ENCODE data around the gene RYR2.
"Not testable (repeated sequence)": the region's sequence is repeated elsewhere in the genome, so short reads cannot be mapped to it uniquely, and the experiment has no call there.

Gene RYR2

DNA sequence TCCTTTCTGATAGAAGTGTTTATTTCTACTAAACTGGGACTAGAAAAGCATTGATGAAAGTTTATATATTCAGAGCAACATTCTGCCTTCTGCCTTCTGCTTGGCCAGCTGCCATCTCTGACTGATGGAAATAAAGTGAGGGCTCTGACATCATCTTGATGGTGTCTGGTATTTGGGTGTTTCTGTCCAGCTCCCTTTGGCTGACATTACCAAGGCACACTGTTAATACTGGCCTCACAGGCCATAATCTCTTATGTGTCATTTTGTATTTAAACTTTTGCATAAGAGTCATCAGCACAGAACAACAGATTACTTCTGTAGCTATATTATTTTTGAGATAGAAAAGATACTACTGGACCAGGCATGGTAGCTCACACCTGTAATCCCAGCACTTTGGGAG lies 216.9 kb downstream of the RYR2 start:
- TF ChIP-seq, protein P1, sequence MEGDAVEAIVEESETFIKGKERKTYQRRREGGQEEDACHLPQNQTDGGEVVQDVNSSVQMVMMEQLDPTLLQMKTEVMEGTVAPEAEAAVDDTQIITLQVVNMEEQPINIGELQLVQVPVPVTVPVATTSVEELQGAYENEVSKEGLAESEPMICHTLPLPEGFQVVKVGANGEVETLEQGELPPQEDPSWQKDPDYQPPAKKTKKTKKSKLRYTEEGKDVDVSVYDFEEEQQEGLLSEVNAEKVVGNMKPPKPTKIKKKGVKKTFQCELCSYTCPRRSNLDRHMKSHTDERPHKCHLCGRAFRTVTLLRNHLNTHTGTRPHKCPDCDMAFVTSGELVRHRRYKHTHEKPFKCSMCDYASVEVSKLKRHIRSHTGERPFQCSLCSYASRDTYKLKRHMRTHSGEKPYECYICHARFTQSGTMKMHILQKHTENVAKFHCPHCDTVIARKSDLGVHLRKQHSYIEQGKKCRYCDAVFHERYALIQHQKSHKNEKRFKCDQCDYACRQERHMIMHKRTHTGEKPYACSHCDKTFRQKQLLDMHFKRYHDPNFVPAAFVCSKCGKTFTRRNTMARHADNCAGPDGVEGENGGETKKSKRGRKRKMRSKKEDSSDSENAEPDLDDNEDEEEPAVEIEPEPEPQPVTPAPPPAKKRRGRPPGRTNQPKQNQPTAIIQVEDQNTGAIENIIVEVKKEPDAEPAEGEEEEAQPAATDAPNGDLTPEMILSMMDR (IDR thresholded peaks at IDR 0.05) = no peak
- DNase-seq (ENCODE audit: low spot score) = no peak
- H3K27ac ChIP-seq = peak overlapping the region; percentile 49 to 69
- H3K4me3 ChIP-seq = no peak overlapping the region

DNA sequence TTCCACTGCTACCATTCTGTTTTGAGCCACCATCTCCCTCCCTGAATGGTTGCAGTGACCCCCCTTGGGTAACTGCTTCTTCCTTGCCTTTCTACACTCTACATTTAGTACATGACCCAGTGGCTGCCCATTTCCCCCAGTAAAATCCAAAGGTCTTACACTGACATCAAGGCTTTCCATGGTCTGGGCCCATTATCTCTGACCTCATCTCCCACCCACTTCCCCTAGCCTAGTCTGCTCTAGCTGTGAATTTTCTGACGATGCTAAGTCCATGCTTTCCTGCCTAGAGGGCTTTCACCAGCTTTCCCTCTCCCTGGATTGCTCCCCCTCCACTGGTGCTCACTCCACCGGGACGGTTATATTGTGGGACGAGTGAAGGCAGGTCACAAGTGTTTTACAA lies 219.2 kb downstream of the RYR2 start:
- Histone ChIP-seq H3K4me3 (no peak overlapping the region), H3K27ac (no peak overlapping the region)
- no peak for DNase-seq (ENCODE audit: low spot score)
- TF ChIP-seq, protein P1 (IDR thresholded peaks at IDR 0.05) = no peak

DNA sequence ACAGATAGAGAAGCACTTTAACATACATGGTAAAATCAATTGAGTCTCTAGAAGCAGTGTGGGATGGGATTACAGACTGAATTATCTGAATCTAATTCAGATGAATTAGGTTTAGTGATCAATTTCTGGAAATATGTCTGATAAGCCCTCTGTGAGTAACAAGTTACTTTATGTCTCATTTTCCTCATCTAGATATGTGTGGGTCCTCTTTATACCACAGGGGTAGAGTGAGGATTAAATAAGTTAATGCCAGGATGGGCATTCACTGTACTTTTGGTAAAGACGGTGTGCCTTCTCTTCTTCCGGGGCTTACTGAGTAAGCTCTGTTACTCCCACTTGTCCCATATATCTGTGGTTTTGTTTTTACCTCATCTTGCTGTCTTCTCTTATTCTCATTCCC lies 225.8 kb downstream of the RYR2 start:
- DNase-seq (ENCODE audit: low spot score) = no peak
- TF ChIP-seq, protein P1 (IDR thresholded peaks at IDR 0.05) = no peak
- Histone ChIP-seq H3K27ac (no peak overlapping the region), H3K4me3 (no peak overlapping the region)

DNA sequence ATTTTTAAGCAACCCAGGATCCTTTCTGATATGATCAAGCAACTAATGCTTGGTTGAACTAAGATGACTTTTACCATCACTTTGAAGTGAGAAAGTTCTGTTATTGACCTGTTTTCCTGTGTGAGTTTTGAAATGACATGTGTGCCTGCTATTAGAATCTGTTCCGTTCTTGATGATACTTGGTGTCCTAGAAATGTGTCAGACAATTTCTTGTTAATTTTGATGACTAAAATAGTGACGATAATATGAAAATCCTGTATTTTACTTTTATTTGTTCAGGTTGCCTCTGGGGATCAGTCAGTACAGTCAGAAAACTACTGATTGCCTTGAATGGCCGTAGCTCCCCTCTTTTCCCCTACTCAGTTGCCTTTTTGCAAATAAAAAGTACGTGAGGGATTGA lies 228.0 kb downstream of the RYR2 start:
- Histone ChIP-seq H3K4me3 (no peak overlapping the region), H3K27ac (no peak overlapping the region)
- TF ChIP-seq, protein P1 (IDR thresholded peaks at IDR 0.05) = no peak
- no peak for DNase-seq (ENCODE audit: low spot score)

DNA sequence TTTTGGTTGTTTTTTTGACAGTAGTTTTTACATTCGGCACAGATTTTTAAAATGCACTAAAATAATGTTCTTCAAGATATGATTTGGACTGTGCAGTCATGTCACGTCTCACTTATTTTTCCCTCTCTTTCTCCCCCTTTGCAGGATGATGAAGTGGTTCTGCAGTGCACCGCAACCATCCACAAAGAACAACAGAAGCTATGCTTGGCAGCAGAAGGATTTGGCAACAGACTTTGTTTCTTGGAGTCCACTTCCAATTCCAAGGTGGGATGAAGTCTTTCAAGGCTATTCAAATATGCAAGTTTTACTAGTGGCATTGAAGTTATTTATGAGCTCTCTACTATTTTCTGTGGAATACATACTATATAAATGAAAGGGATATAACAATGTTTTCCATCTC lies 228.4 kb downstream of the RYR2 start:
- H3K4me3 ChIP-seq = no peak overlapping the region
- H3K27ac ChIP-seq = no peak overlapping the region
- no peak for DNase-seq (ENCODE audit: low spot score)
- TF ChIP-seq, protein P1 (IDR thresholded peaks at IDR 0.05) = no peak

DNA sequence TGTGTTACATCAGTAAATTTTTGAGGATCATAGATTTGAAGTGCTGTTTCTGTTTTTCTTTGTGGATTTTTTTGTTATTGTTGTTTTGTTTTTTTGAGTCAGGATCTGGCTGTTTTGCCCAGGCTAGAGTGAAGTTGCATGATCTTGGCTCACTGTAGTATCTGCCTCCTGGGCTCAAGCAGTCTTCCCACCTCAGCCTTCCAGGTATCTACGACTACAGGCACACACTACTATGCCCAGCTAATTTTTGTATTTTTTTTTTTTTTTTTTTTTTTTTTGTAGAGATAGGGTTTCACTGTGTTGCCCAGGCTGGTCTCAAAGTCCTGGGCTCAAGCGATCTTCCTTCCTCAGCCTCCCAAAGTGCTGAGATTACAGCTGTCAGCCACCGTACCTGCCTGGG lies 236.0 kb downstream of the RYR2 start:
- not testable (repeated sequence) for H3K4me3 ChIP-seq; H3K27ac ChIP-seq; DNase-seq (ENCODE audit: low spot score)

DNA sequence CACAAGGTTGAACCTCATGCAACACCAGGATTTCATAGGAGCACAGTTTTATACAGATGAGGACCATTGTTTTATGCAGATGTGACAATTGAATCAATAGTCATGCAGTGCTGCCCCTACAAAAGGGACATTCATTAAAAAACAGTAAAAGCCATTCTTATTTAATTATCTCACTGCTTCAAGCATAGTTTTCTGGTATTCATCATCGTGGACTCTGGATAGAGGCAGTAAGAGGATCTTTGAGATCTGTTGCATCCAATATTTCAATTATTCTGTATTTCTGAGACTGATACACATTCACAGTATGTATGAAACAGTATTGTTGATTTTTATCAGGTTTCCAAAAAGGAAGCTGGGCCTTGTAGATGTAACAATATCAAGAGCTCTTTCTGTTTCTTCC lies 237.6 kb downstream of the RYR2 start:
- no peak overlapping the region for H3K4me3 ChIP-seq
- H3K27ac ChIP-seq = no peak overlapping the region
- no peak for DNase-seq (ENCODE audit: low spot score)
- TF ChIP-seq, protein P1 (IDR thresholded peaks at IDR 0.05) = no peak

DNA sequence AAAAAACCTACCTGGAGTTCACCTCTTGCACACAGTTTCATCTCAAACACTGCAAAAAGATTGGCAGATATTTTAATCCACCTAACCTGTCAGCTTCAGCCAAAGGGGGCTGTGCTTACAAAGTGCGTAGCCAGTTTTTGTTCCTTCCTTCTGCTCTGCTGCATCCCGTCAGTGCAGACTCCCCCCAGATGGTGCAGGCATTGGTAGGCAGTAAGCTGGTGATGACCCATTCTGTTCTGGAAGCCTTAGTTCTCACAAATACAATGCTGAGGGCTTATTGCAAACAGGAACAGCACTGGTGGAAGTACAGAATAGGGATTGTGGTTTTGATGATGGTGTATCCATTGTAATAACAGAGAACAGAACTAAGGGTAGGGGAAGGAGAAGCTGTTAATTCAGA lies 239.5 kb downstream of the RYR2 start:
- no peak overlapping the region for H3K4me3 ChIP-seq
- H3K27ac ChIP-seq = no peak overlapping the region
- no peak for DNase-seq (ENCODE audit: low spot score)
- TF ChIP-seq, protein P1 (IDR thresholded peaks at IDR 0.05) = no peak
